GM10266 (cell line): ENCODE measurements around the gene SH3BP5.

Source experiments
- DNase-seq: peaks from one replicate; pipeline ENCODE4 v3.0.0; 2012; ENCODE audit errors: extremely low spot score
- TF ChIP-seq, protein P1 (sequence below): IDR thresholded peaks from 2 replicates; pipeline ENCODE4 v1.5.1; 2012; ENCODE audit warnings: mild to moderate bottlenecking, low read depth; ENCODE audit not compliant: control insufficient read depth, insufficient read depth; ENCODE audit errors: missing control alignments

The SH3BP5 gene

DNA sequence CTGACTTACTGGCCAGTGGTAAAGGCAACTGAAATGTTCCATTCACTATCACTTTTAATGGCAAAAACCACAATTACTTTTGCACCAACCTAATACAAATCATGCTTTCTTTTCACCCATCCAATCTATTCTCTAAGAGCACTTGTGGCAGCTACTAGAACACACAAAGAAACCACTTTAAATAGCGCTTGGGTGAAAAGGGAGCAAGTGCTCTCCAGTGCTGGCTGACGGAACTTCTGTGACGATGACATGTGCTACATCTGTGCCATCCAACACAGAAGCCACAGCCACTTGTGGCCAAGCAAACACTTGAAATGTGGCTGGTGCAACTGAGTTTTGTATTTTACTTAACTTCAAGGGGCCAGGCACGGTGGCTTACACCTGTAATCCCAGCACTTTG, 18.9 kb downstream of the SH3BP5 start:
- no peak for DNase-seq
- TF ChIP-seq, protein P1, sequence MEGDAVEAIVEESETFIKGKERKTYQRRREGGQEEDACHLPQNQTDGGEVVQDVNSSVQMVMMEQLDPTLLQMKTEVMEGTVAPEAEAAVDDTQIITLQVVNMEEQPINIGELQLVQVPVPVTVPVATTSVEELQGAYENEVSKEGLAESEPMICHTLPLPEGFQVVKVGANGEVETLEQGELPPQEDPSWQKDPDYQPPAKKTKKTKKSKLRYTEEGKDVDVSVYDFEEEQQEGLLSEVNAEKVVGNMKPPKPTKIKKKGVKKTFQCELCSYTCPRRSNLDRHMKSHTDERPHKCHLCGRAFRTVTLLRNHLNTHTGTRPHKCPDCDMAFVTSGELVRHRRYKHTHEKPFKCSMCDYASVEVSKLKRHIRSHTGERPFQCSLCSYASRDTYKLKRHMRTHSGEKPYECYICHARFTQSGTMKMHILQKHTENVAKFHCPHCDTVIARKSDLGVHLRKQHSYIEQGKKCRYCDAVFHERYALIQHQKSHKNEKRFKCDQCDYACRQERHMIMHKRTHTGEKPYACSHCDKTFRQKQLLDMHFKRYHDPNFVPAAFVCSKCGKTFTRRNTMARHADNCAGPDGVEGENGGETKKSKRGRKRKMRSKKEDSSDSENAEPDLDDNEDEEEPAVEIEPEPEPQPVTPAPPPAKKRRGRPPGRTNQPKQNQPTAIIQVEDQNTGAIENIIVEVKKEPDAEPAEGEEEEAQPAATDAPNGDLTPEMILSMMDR: no peak

DNA sequence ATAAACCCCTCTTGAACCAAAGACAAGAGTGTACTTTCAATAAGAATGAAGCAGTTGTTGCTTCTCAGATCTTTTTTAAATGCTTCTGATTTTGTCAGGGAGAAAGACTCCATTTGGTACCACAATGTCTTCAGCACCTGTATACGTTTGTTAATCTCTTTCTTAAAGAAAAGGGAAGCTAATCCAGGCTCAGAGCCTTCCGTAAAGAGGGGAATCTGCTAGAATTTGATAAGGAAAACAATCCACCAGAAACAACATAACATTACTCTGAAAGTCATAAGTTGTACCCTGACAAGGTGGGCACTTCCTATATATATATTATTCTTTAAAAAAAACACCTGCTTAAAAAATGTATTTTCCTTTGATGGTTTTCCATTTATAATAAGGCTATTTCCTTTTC, 19.8 kb downstream of the SH3BP5 start:
- DNase-seq: no peak
- TF ChIP-seq, protein P1: no peak

DNA sequence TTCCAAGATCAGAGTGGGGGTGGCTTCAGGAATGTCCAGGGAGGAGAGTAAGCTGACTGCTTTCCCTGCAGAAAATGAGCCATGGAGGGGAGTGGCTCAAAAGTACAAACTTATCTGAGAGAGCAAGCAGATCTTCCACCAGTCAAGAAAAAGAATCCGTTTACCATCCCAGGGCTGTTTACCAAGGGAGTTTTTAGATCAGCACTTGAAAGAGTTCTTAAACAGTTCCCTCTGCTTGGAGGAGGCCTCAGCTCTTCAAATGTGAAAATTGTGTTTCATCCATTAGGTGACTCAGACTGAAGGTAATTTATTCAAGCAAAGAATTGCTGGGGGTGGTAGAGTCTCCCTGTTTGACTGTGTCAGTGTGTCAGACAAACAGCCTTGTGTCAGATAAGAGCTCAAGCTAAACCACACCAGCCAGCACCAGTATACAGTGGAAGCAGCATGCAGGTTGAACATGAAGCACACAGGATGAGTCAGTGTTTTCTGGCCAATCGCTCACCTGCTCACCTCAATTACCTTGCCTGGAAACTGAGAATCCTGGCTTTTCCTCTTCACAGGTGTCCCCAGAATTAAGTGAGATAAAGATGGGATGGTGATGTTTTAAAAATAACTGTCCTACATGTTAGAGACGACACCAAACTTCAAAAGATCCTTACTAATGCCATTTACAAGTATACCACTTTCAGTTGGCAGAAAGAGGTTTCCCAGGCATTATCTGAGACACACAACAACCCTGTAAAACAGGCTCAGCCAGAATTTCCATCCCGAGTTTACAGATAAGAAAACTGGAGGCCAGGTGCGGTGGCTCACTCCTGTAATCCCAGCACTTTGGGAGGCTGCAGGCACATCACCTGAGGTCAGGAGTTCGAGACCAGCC, 21.7 kb downstream of the SH3BP5 start:
- DNase-seq: peak; percentile 51

DNA sequence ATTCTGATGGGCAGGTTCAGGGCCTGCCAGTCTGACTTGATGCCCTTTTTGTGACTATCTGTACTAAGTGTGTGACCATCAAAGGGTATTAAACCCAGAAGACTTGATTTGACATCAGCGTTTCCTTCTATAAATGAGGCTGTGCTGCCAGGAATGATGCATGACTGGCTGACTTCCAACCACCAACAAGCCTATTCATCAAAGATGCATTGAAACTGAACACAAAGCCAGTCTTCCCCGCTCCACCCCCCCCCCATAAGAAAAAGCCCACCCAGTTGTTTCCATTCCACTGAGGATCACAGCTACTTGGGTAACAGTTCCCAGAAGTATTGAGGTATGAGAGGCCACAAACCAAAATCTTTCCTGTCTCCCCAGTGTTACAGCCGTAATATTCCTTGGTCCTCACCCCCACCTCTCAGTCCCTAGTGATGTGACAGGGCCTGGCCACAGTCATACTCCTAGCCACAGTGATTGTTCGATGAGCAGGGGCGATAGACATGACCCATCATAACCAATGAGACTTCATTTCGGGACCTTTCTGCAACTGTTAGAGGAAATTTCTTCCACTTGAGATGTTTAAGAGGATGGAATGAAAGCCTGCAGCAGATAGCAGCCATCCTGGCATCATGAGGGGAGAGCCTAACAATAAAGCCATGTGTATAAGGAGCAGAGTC, 22.6 kb downstream of the SH3BP5 start:
- DNase-seq: no peak
- TF ChIP-seq, protein P1: no peak

More for the DNA sequence above, 21.7 kb downstream of the SH3BP5 start:
- TF ChIP-seq, protein P1: no peak

DNA sequence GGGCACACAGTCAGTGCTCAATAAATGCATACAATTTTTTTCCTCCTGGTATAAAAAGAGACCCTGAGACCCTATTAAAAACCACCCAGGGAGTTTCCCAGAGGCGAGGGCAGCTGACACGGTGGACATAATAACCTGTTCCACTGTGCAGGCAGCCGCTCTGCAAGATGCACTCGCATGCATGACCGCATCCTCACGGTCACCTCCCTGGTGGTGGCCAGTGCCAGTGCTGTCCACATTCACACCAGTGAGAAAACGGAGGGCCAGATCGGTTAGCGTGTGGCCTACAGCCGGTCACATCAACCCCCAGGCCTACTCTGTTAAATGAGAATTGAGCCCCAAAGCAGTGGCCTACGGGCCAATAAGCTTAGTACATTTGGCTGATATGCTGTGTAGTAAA, 24.8 kb downstream of the SH3BP5 start:
- DNase-seq: no peak
- TF ChIP-seq, protein P1: no peak

DNA sequence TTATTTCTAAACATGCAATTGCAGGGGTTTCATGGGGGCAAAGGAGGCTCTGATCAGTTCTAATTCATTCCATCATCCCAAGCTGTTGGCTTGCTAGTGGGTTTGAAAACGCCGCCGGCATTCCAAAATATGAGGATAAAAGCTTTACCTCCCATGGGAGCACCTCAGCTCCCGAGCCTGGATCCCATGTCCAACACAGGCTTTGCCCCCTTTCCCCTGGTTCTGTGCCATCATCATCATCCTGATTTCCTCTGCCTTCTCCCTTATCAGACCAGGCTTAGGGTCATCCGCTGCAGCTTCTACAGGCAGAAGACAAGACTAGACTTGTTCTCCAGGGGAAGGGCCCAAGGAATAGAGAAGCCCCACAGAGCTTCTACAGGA, 25.4 kb downstream of the SH3BP5 start:
- DNase-seq: no peak
- TF ChIP-seq, protein P1: no peak

DNA sequence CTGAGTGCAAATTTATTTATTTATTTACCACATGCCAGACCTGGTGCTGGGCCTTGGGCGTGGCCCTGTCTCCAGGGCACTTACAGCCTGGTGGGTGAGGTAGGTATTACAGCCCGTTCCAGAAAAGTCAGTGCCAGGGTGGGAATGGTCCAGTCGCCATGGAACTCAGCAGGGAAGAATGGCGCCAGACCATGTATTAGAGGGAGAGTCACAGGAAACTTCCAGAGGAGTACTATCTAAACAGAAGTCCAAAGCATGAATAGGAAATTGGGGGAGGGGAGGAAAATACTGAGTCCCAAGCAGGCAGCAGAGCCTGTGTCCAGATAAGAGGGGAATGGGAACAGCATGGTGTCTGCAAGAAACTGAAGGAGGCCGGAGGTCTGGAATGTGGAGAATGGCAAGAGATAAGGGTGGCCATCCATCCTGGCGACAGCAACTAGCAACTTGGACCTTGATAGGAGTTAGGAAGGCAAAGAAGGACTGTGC, 27.0 kb downstream of the SH3BP5 start:
- DNase-seq: no peak
- TF ChIP-seq, protein P1: no peak
